GM06990 (cell line): ENCODE data around the gene INTS7.

Experiments used
- DNase-seq: peaks from one replicate; pipeline ENCODE4 v3.0.0-alpha.2; 2011; ENCODE audit not compliant: insufficient read length; ENCODE audit errors: extremely low read depth
- H3K27me3 ChIP-seq: replicated peaks from 2 replicates; pipeline ENCODE4 v1.6.0; 2011; ENCODE audit warnings: low read length; ENCODE audit not compliant: control insufficient read depth, insufficient read depth
- H3K36me3 ChIP-seq: 2 replicates; pipeline ENCODE4 v1.5.1; 2011; ENCODE audit warnings: low read length; ENCODE audit not compliant: control insufficient read depth, insufficient read depth
- H3K4me3 ChIP-seq: replicated peaks from 2 replicates; pipeline ENCODE4 v1.5.1; 2011; ENCODE audit warnings: low read depth, mild to moderate bottlenecking, control low read depth, low read length
- CTCF ChIP-seq: IDR thresholded peaks from 2 replicates; pipeline ENCODE4 v1.5.1; 2011; ENCODE audit warnings: low read length, control low read depth, mild to moderate bottlenecking, inconsistent platforms; ENCODE audit not compliant: insufficient read depth, poor library complexity, severe bottlenecking

Gene INTS7

GRCh38 chr1:211909395-211909794, 126.0 kb downstream of the INTS7 start:
- no peak overlapping the region for H3K4me3 ChIP-seq
- DNase-seq = no peak
- H3K36me3 ChIP-seq = no peaks in the 10 kb centered on the region
- TF ChIP-seq CTCF = no peak
- no peaks in the 10 kb centered on the region for H3K27me3 ChIP-seq

- DNase-seq = no peak
- no peak for TF ChIP-seq CTCF
- no peak overlapping the region for H3K4me3 ChIP-seq
- H3K27me3 ChIP-seq = no peaks in the 10 kb centered on the region
- no peaks in the 10 kb centered on the region for H3K36me3 ChIP-seq
These were observed 126.4 kb downstream of the INTS7 start for GRCh38 chr1:211908951-211909350.

GRCh38 chr1:211908453-211908852, 126.9 kb downstream of the INTS7 start:
- DNase-seq = peak; percentile 61
- TF ChIP-seq CTCF = no peak
- Histone ChIP-seq H3K27me3 (no peaks in the 10 kb centered on the region), H3K36me3 (no peaks in the 10 kb centered on the region), H3K4me3 (no peak overlapping the region)

- Histone ChIP-seq H3K4me3 (no peak overlapping the region), H3K36me3 (no peaks in the 10 kb centered on the region), H3K27me3 (no peaks in the 10 kb centered on the region)
- DNase-seq = no peak
- TF ChIP-seq CTCF = no peak
These were observed 131.7 kb downstream of the INTS7 start for GRCh38 chr1:211903490-211904245.

- TF ChIP-seq CTCF = no peak
- Histone ChIP-seq H3K36me3 (no peaks in the 10 kb centered on the region), H3K27me3 (no peaks in the 10 kb centered on the region), H3K4me3 (no peak overlapping the region)
- DNase-seq = peak; percentile 18
These were observed 132.6 kb downstream of the INTS7 start for GRCh38 chr1:211902624-211903291.
